Measurements from ENCODE around the gene DYNC2LI1.

DYNC2LI1 gene

GRCh38 chr2:43852196-43852730 lies 78.4 kb downstream of the DYNC2LI1 start:
- Histone ChIP-seq H3K4me1 (ENCODE audit: insufficient read depth, low read length) (no peaks in the 10 kb centered on the region), H3K27ac (ENCODE audit: low read length) (no peak overlapping the region), H3K27me3 (ENCODE audit: insufficient read depth, low read length, poor library complexity) (peaks cover 4% of the 10 kb centered on the region), H3K36me3 (ENCODE audit: insufficient read depth, low read length) (no peaks in the 10 kb centered on the region), H3K4me3 (ENCODE audit: low read depth in 1 of 2, low read length in 2 of 2) (no peak overlapping the region), H2AFZ (ENCODE audit: low read depth, low read length) (no peak overlapping the region), H3K9ac (ENCODE audit: low read depth, low read length) (no peak overlapping the region), H3K4me2 (ENCODE audit: insufficient read depth, low read length) (no peak overlapping the region), H3K79me2 (ENCODE audit: insufficient read depth, low read length) (no peaks in the 10 kb centered on the region), H3K9me3 (ENCODE audit: insufficient read depth, low read length, severe bottlenecking) (no peaks in the 10 kb centered on the region), H4K20me1 (ENCODE audit: insufficient read depth, low read length) (no peaks in the 10 kb centered on the region)
- no peak for ATAC-seq (ENCODE audit: insufficient read depth, low read depth)
- TF ChIP-seq CTCF (IDR thresholded peaks at IDR 0.05; ENCODE audit: borderline replicate concordance, extremely low read depth, low read length, poor library complexity, severe bottlenecking) (no peak), EZH2 (IDR thresholded peaks at IDR 0.05; ENCODE audit: borderline replicate concordance, low read depth, low read length, severe bottlenecking) (no peak)
- no peak for DNase-seq

GRCh38 chr2:43853141-43854081 lies 79.6 kb downstream of the DYNC2LI1 start:
- no peak for ATAC-seq (ENCODE audit: insufficient read depth, low read depth)
- no peak for DNase-seq

GRCh38 chr2:43854671-43855070 lies 80.8 kb downstream of the DYNC2LI1 start:
- no peaks in the 10 kb centered on the region for H3K36me3 ChIP-seq (ENCODE audit: insufficient read depth, low read length)
- no peak for DNase-seq
- H3K9me3 ChIP-seq (ENCODE audit: insufficient read depth, low read length, severe bottlenecking), result no peaks in the 10 kb centered on the region
- no peaks in the 10 kb centered on the region for H4K20me1 ChIP-seq (ENCODE audit: insufficient read depth, low read length)
- no peak overlapping the region for H3K4me3 ChIP-seq (ENCODE audit: low read depth in 1 of 2, low read length in 2 of 2)
- H3K4me2 ChIP-seq (ENCODE audit: insufficient read depth, low read length), result no peak overlapping the region
- H3K27me3 ChIP-seq (ENCODE audit: insufficient read depth, low read length, poor library complexity), result peaks cover 4% of the 10 kb centered on the region
- no peaks in the 10 kb centered on the region for H3K4me1 ChIP-seq (ENCODE audit: insufficient read depth, low read length)
- no peak for ATAC-seq (ENCODE audit: insufficient read depth, low read depth)
- no peak overlapping the region for H3K9ac ChIP-seq (ENCODE audit: low read depth, low read length)
- H3K27ac ChIP-seq (ENCODE audit: low read length), result no peak overlapping the region
- TF ChIP-seq EZH2 (IDR thresholded peaks at IDR 0.05; ENCODE audit: borderline replicate concordance, low read depth, low read length, severe bottlenecking) (no peak), CTCF (IDR thresholded peaks at IDR 0.05; ENCODE audit: borderline replicate concordance, extremely low read depth, low read length, poor library complexity, severe bottlenecking) (no peak)
- H2AFZ ChIP-seq (ENCODE audit: low read depth, low read length), result no peak overlapping the region
- H3K79me2 ChIP-seq (ENCODE audit: insufficient read depth, low read length), result no peaks in the 10 kb centered on the region

More at GRCh38 chr2:43853141-43854081, 79.6 kb downstream of the DYNC2LI1 start:
- Histone ChIP-seq H4K20me1 (ENCODE audit: insufficient read depth, low read length) (no peaks in the 10 kb centered on the region), H3K9ac (ENCODE audit: low read depth, low read length) (no peak overlapping the region), H3K9me3 (ENCODE audit: insufficient read depth, low read length, severe bottlenecking) (no peaks in the 10 kb centered on the region), H3K79me2 (ENCODE audit: insufficient read depth, low read length) (no peaks in the 10 kb centered on the region), H3K4me2 (ENCODE audit: insufficient read depth, low read length) (no peak overlapping the region), H3K27ac (ENCODE audit: low read length) (no peak overlapping the region), H3K36me3 (ENCODE audit: insufficient read depth, low read length) (no peaks in the 10 kb centered on the region), H3K27me3 (ENCODE audit: insufficient read depth, low read length, poor library complexity) (peaks cover 4% of the 10 kb centered on the region), H3K4me1 (ENCODE audit: insufficient read depth, low read length) (no peaks in the 10 kb centered on the region), H2AFZ (ENCODE audit: low read depth, low read length) (no peak overlapping the region), H3K4me3 (ENCODE audit: low read depth in 1 of 2, low read length in 2 of 2) (no peak overlapping the region)
- no peak for TF ChIP-seq CTCF (IDR thresholded peaks at IDR 0.05; ENCODE audit: borderline replicate concordance, extremely low read depth, low read length, poor library complexity, severe bottlenecking)
- no peak for TF ChIP-seq EZH2 (IDR thresholded peaks at IDR 0.05; ENCODE audit: borderline replicate concordance, low read depth, low read length, severe bottlenecking)
